ENCODE data around the gene C2orf78. TPM values are rescaled to one million over a fixed set of nuclear protein-coding genes. Genes with fewer than 3 reads are reported as not detected.

Gene C2orf78
- total and polyA plus RNA-seq, 2 donors from 2014 or later: not detected

DNA sequence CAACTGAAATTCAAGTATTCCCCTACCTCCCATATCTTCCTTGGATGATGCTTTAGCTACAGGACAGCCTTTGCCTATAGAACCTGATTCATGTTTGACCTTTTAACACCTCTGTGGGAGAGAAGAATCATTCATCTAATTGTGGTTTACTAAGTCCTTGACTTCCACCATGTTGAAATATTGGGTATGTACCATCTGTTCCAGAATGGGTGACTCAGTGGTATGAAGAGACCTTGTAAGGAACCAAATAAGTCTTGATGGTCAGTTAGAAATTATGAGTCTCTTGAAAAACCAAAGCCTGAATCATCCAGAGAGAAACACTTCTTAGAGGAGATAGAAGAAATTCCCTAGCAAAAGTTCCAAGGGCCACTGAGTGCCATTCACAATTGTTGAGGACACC is 72.2 kb downstream of the C2orf78 start:
- Histone ChIP-seq H3K9ac (ENCODE audit: low read length in 3 of 3) (no peak overlapping the region), H3K4me3 (ENCODE audit: low read length in 3 of 3) (no peak overlapping the region), H3K27me3 (ENCODE audit: control insufficient read depth, insufficient read depth, low read length) (no peaks in the 10 kb centered on the region), H3K27ac (ENCODE audit: low read depth in 2 of 2, low read length in 2 of 2) (no peak overlapping the region), H3K9me3 (ENCODE audit: control insufficient read depth in 2 of 3, insufficient read depth in 1 of 3, low read length in 3 of 3) (no peaks in the 10 kb centered on the region), H3K4me1 (ENCODE audit: control insufficient read depth in 2 of 3, insufficient read depth in 2 of 3, low read depth in 1 of 3, low read length in 3 of 3) (no peaks in the 10 kb centered on the region), H3K36me3 (ENCODE audit: control insufficient read depth in 2 of 3, insufficient read depth in 3 of 3, low read length in 3 of 3) (peaks cover 2 to 61% (median 35%) of the 10 kb centered on the region in 3 donors)
- DNase-seq (no peak), FAIRE-seq (no peak)
- TF ChIP-seq, protein P1, sequence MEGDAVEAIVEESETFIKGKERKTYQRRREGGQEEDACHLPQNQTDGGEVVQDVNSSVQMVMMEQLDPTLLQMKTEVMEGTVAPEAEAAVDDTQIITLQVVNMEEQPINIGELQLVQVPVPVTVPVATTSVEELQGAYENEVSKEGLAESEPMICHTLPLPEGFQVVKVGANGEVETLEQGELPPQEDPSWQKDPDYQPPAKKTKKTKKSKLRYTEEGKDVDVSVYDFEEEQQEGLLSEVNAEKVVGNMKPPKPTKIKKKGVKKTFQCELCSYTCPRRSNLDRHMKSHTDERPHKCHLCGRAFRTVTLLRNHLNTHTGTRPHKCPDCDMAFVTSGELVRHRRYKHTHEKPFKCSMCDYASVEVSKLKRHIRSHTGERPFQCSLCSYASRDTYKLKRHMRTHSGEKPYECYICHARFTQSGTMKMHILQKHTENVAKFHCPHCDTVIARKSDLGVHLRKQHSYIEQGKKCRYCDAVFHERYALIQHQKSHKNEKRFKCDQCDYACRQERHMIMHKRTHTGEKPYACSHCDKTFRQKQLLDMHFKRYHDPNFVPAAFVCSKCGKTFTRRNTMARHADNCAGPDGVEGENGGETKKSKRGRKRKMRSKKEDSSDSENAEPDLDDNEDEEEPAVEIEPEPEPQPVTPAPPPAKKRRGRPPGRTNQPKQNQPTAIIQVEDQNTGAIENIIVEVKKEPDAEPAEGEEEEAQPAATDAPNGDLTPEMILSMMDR (IDR thresholded peaks at IDR 0.05; ENCODE audit: borderline replicate concordance, extremely low read depth, insufficient read depth): no peak
- intact Hi-C loops (cut with DNase I): no loop called here

DNA sequence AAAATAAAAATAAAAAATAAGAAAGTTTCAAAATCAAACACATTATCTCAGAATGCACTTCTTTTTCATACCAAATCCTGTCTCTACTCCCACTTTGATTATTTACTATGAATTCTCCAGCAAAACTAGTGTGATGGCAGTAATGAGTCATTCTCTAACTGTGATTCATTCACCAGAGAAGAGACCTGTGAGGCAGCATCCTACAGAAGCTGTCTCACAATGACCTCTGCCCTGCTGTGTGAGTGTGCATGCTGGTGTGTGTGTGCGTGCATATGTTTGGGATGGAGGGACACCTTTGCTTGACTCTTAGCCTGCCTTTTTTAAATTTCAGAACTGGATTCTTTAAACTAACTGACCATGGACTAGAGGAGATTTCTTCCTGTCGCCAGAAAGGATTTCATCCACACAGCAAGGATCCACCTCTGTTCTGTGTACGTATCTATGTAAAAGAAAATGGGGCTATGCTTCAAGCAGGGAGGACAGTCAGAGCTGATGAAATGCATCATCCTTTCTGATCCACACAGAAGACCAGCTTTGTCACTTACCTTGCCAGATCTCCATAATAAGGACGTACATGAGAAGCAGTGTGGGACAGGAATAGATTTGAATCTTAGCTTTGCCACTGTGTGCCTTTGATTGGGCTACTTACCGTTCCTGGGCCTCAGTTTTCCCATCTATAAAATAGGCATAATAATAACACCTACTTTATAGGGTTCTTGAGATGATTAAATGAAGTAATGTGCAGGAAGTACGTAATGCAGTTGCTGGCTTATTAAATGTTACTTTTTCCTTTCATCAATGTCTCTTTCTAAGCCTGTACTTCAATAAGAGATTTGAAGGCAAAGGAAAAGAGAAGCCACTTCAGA is 76.0 kb downstream of the C2orf78 start:
- Histone ChIP-seq H3K27ac (ENCODE audit: low read depth in 2 of 2, low read length in 2 of 2) (no peak overlapping the region), H3K27me3 (ENCODE audit: control insufficient read depth, insufficient read depth, low read length) (no peaks in the 10 kb centered on the region), H3K9me3 (ENCODE audit: control insufficient read depth in 2 of 3, insufficient read depth in 1 of 3, low read length in 3 of 3) (no peaks in the 10 kb centered on the region), H3K4me1 (ENCODE audit: control insufficient read depth in 2 of 3, insufficient read depth in 2 of 3, low read depth in 1 of 3, low read length in 3 of 3) (no peaks in the 10 kb centered on the region), H3K4me3 (ENCODE audit: low read length in 3 of 3) (no peak overlapping the region), H3K9ac (ENCODE audit: low read length in 3 of 3) (no peak overlapping the region), H3K36me3 (ENCODE audit: control insufficient read depth in 2 of 3, insufficient read depth in 3 of 3, low read length in 3 of 3) (peaks cover 2 to 65% (median 41%) of the 10 kb centered on the region in 3 donors)
- TF ChIP-seq, protein P1 (IDR thresholded peaks at IDR 0.05; ENCODE audit: borderline replicate concordance, extremely low read depth, insufficient read depth): no peak
- FAIRE-seq: no peak
- no peak for DNase-seq
- intact Hi-C loops (cut with DNase I): no loop called here

DNA sequence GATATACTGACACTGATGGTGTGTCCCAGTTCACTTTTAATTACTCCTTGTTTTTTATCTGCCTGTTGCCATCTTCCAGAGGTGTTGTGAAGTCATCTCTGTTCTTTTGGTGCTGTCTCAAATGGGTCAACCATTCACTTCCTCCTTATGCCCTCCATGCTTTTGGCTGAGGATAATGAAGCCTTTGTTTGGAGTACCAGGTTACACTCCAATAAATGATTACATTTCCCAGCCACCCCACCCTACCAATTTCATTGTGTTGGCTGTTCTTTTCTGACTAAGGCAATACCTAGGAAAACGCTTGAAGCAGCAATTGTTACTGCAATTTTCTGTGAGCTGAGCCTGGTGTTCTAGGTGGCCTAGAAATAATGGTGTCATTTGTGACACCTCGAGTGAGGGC is 79.0 kb downstream of the C2orf78 start:
- H3K9ac ChIP-seq (ENCODE audit: low read length in 3 of 3): no peak overlapping the region
- peaks cover 0 to 51% (median 35%) of the 10 kb centered on the region in 3 donors for H3K36me3 ChIP-seq (ENCODE audit: control insufficient read depth in 2 of 3, insufficient read depth in 3 of 3, low read length in 3 of 3)
- H3K4me3 ChIP-seq (ENCODE audit: low read length in 3 of 3): no peak overlapping the region
- TF ChIP-seq, protein P1 (IDR thresholded peaks at IDR 0.05; ENCODE audit: borderline replicate concordance, extremely low read depth, insufficient read depth): no peak
- H3K27ac ChIP-seq (ENCODE audit: low read depth in 2 of 2, low read length in 2 of 2): no peak overlapping the region
- intact Hi-C loops (cut with DNase I): no loop called here
- no peaks in the 10 kb centered on the region for H3K27me3 ChIP-seq (ENCODE audit: control insufficient read depth, insufficient read depth, low read length)
- H3K4me1 ChIP-seq (ENCODE audit: control insufficient read depth in 2 of 3, insufficient read depth in 2 of 3, low read depth in 1 of 3, low read length in 3 of 3): no peaks in the 10 kb centered on the region
- no peaks in the 10 kb centered on the region for H3K9me3 ChIP-seq (ENCODE audit: control insufficient read depth in 2 of 3, insufficient read depth in 1 of 3, low read length in 3 of 3)
- FAIRE-seq: no peak
- no peak for DNase-seq

Other genes starting within 250 kb of the C2orf78 start
- 94.4 TPM for gene NAT8, start 141.8 kb upstream of the C2orf78 start, total RNA-seq
- gene NAT8, start 141.8 kb upstream of the C2orf78 start, polyA plus RNA-seq (ENCODE audit: insufficient read depth, low read depth, low replicate concordance): 1,820 TPM
- gene TPRKB, start 46.8 kb upstream of the C2orf78 start, total RNA-seq: 25.3 TPM
- gene TPRKB, start 46.8 kb upstream of the C2orf78 start, polyA plus RNA-seq (ENCODE audit: insufficient read depth, low read depth, low replicate concordance): 42.2 TPM
- gene DUSP11, start 4.1 kb upstream of the C2orf78 start, total RNA-seq: 25.5 TPM
- 19.3 TPM for gene DUSP11, start 4.1 kb upstream of the C2orf78 start, polyA plus RNA-seq (ENCODE audit: insufficient read depth, low read depth, low replicate concordance)
- gene STAMBP, start 44.8 kb downstream of the C2orf78 start, total RNA-seq: 34.8 TPM
- gene STAMBP, start 44.8 kb downstream of the C2orf78 start, polyA plus RNA-seq (ENCODE audit: insufficient read depth, low read depth, low replicate concordance): 58.9 TPM
- gene ACTG2, start 108.8 kb downstream of the C2orf78 start, total RNA-seq: 13.7 TPM
- gene ACTG2, start 108.8 kb downstream of the C2orf78 start, polyA plus RNA-seq (ENCODE audit: insufficient read depth, low read depth, low replicate concordance): 6.6 TPM
- gene DGUOK, start 142.7 kb downstream of the C2orf78 start, total RNA-seq: 44.4 TPM
- 86.2 TPM for gene DGUOK, start 142.7 kb downstream of the C2orf78 start, polyA plus RNA-seq (ENCODE audit: insufficient read depth, low read depth, low replicate concordance)
- gene TET3, start 200.7 kb downstream of the C2orf78 start, total RNA-seq: 13.1 TPM
- gene TET3, start 200.7 kb downstream of the C2orf78 start, polyA plus RNA-seq (ENCODE audit: insufficient read depth, low read depth, low replicate concordance): 0.52 TPM